LoVo (cell line): Measurements from ENCODE around the gene HYAL3.
"Not testable (repeated sequence)": the region's sequence is repeated elsewhere in the genome, so short reads cannot be mapped to it uniquely, and the experiment has no call there.

ENCODE experiments used
- DNase-seq: peaks from one replicate; pipeline ENCODE4 v3.0.0-alpha.2; 2016; ENCODE audit warnings: low spot score

Gene HYAL3

GRCh38 chr3:50290161-50290641 lies 9.0 kb downstream of the HYAL3 start:
- DNase-seq: no peak

- DNase-seq: no peak
Measured at GRCh38 chr3:50289130-50289529, 10.1 kb downstream of the HYAL3 start.

GRCh38 chr3:50288387-50289007 lies 10.7 kb downstream of the HYAL3 start:
- no peak for DNase-seq

GRCh38 chr3:50287262-50287661 lies 11.9 kb downstream of the HYAL3 start:
- no peak for DNase-seq

GRCh38 chr3:50286322-50287227 lies 12.6 kb downstream of the HYAL3 start:
- DNase-seq: no peak

- not testable (repeated sequence) for DNase-seq
Measured at GRCh38 chr3:50284121-50284520, 15.1 kb downstream of the HYAL3 start.

- no peak for DNase-seq
Measured at GRCh38 chr3:50279255-50280016, 19.8 kb downstream of the HYAL3 start.

GRCh38 chr3:50278880-50279224 lies 20.4 kb downstream of the HYAL3 start, which contains the start of gene LSMEM2:
Gene LSMEM2 (plus strand): TSS chr3:50279087. CDS start chr3:50279114, 27 bp downstream.
- DNase-seq: no peak

GRCh38 chr3:50278123-50278879 lies 20.9 kb downstream of the HYAL3 start:
- no peak for DNase-seq

- DNase-seq: no peak
Measured at GRCh38 chr3:50276762-50277101, 22.5 kb downstream of the HYAL3 start.

GRCh38 chr3:50275996-50276761 lies 23.0 kb downstream of the HYAL3 start:
- no peak for DNase-seq

- no peak for DNase-seq
Measured at GRCh38 chr3:50275141-50275995, 23.8 kb downstream of the HYAL3 start.

- peak; percentile 34 for DNase-seq
Measured at GRCh38 chr3:50274371-50275104, 24.7 kb downstream of the HYAL3 start.

GRCh38 chr3:50273689-50274065 lies 25.5 kb downstream of the HYAL3 start:
- no peak for DNase-seq

- DNase-seq: peak; percentile 82
Measured at GRCh38 chr3:50272911-50273688, 26.1 kb downstream of the HYAL3 start.

GRCh38 chr3:50272538-50272910 lies 26.7 kb downstream of the HYAL3 start:
- DNase-seq: not testable (repeated sequence)

- no peak for DNase-seq
Measured at GRCh38 chr3:50271314-50271936, 27.8 kb downstream of the HYAL3 start.
